HG03457 (cell line): ENCODE results near the gene KCTD16.

Experiments
- ATAC-seq: cut with Tn5 transposase; IDR thresholded peaks from one replicate; pipeline ENCODE4 v1.9.1; 2021; ENCODE audit warnings: moderate number of reproducible peaks; ENCODE audit not compliant: unreplicated experiment

The KCTD16 gene

GRCh38 chr5:144170276-144171024 is at the start of gene KCTD16, which contains the start of gene YIPF5:
Gene KCTD16 (plus strand): TSS chr5:144170873.
Gene YIPF5 (minus strand): TSS chr5:144170659. CDS start chr5:144169955, 704 bp downstream.
- ATAC-seq = peak; percentile 100

- no peak for ATAC-seq
Measured at GRCh38 chr5:144121577-144121976, 49.1 kb upstream of the KCTD16 start.

- no peak for ATAC-seq
Measured at GRCh38 chr5:144122081-144122480, 48.6 kb upstream of the KCTD16 start.

- ATAC-seq = no peak
Measured at GRCh38 chr5:144122641-144123040, 48.0 kb upstream of the KCTD16 start.

- no peak for ATAC-seq
Measured at GRCh38 chr5:144125163-144125726, 45.4 kb upstream of the KCTD16 start.

- no peak for ATAC-seq
Measured at GRCh38 chr5:144126707-144127106, 44.0 kb upstream of the KCTD16 start.

- ATAC-seq = no peak
Measured at GRCh38 chr5:144128844-144129243, 41.8 kb upstream of the KCTD16 start.

- ATAC-seq = no peak
Measured at GRCh38 chr5:144130306-144130705, 40.4 kb upstream of the KCTD16 start.

GRCh38 chr5:144131261-144131660 is 39.4 kb upstream of the KCTD16 start:
- ATAC-seq = no peak

- no peak for ATAC-seq
Measured at GRCh38 chr5:144133050-144133633, 37.5 kb upstream of the KCTD16 start.

- ATAC-seq = no peak
Measured at GRCh38 chr5:144134194-144134826, 36.4 kb upstream of the KCTD16 start.

GRCh38 chr5:144135113-144135762 is 35.4 kb upstream of the KCTD16 start:
- ATAC-seq = no peak

- no peak for ATAC-seq
Measured at GRCh38 chr5:144139586-144139985, 31.1 kb upstream of the KCTD16 start.

GRCh38 chr5:144141585-144141984 is 29.1 kb upstream of the KCTD16 start:
- ATAC-seq = no peak

GRCh38 chr5:144142139-144142823 is 28.4 kb upstream of the KCTD16 start:
- peak; percentile 98 for ATAC-seq

GRCh38 chr5:144142824-144143162 is 27.9 kb upstream of the KCTD16 start:
- ATAC-seq = no peak

GRCh38 chr5:144143625-144144024 is 27.0 kb upstream of the KCTD16 start:
- no peak for ATAC-seq

GRCh38 chr5:144144956-144145751 is 25.5 kb upstream of the KCTD16 start:
- no peak for ATAC-seq

GRCh38 chr5:144151026-144151425 is 19.6 kb upstream of the KCTD16 start:
- no peak for ATAC-seq

GRCh38 chr5:144156767-144157171 is 13.9 kb upstream of the KCTD16 start:
- ATAC-seq = no peak
